CD14-positive monocyte (primary cell): ENCODE results near the gene SLC43A2. TPM values are rescaled to one million over a fixed set of nuclear protein-coding genes. Genes with fewer than 3 reads are reported as not detected.

ENCODE experiments used
- DNase-seq, 3 donors: peaks; one replicate each; pipeline ENCODE4 v3.0.0-alpha.2; 2011 to 2022
- H2AFZ ChIP-seq: 2 replicates; pipeline ENCODE4 v1.6.0; 2012; ENCODE audit warnings: mild to moderate bottlenecking, low read depth, low read length, inconsistent platforms; ENCODE audit not compliant: insufficient read depth, poor library complexity, severe bottlenecking
- H3K27ac ChIP-seq, 2 donors: 1 replicate in 1 of 2; 2 replicates in 1 of 2; pipeline ENCODE4 v1.5.1; 2012 to 2013; ENCODE audit warnings: low read length in 2 of 2, control low read depth in 1 of 2, inconsistent platforms in 1 of 2, low read depth in 1 of 2, mild to moderate bottlenecking in 1 of 2
- H3K27me3 ChIP-seq, 2 donors: one replicate each; pipeline versions ENCODE4 v1.6.0 to v1.6.1; 2011 to 2013; ENCODE audit warnings: low read length in 2 of 2; ENCODE audit not compliant: control insufficient read depth in 2 of 2, insufficient read depth in 2 of 2
- H3K36me3 ChIP-seq, 2 donors: replicated peaks in 1 of 2; 1 replicate in 1 of 2; 2 replicates in 1 of 2; pipeline versions ENCODE4 v1.5.1 to v1.6.1; 2012 to 2013; ENCODE audit warnings: low read length in 2 of 2, control low read depth in 1 of 2, inconsistent platforms in 1 of 2, mild to moderate bottlenecking in 1 of 2; ENCODE audit not compliant: insufficient read depth in 2 of 2, control insufficient read depth in 1 of 2
- H3K4me1 ChIP-seq, 2 donors: 1 replicate in 1 of 2; 2 replicates in 1 of 2; pipeline versions ENCODE4 v1.5.1 to v1.6.1; 2012 to 2013; ENCODE audit warnings: low read length in 2 of 2, control low read depth in 1 of 2, inconsistent platforms in 1 of 2, mild to moderate bottlenecking in 1 of 2, moderate library complexity in 1 of 2; ENCODE audit not compliant: insufficient read depth in 2 of 2, control insufficient read depth in 1 of 2
- H3K4me2 ChIP-seq: replicated peaks from 2 replicates; pipeline ENCODE3; 2012; ENCODE audit warnings: low read length, moderate library complexity, mild to moderate bottlenecking; ENCODE audit not compliant: poor library complexity, severe bottlenecking; ENCODE audit errors: extremely low read depth
- H3K4me3 ChIP-seq, 3 experiments: fragments of 200-600 bp in 1 of 3; sonication (generic) in 1 of 3; replicated peaks in 1 of 3; 1 replicate in 2 of 3; 2 replicates in 1 of 3; pipeline ENCODE4 v1.5.1; 2011 to 2013; ENCODE audit warnings: low read length in 3 of 3, mild to moderate bottlenecking in 3 of 3, control low read depth in 2 of 3, low read depth in 2 of 3, inconsistent platforms in 1 of 3, moderate library complexity in 1 of 3
- H3K79me2 ChIP-seq: 2 replicates; pipeline ENCODE4 v1.6.0; 2012; ENCODE audit warnings: mild to moderate bottlenecking, control low read depth, inconsistent platforms, low read length, moderate library complexity; ENCODE audit not compliant: insufficient read depth
- H3K9ac ChIP-seq: 2 replicates; pipeline ENCODE4 v1.6.0; 2017; ENCODE audit warnings: low read length, mild to moderate bottlenecking; ENCODE audit not compliant: insufficient read depth, poor library complexity, severe bottlenecking
- H3K9me3 ChIP-seq, 2 donors: replicated peaks in 1 of 2; 1 replicate in 1 of 2; 2 replicates in 1 of 2; pipeline versions ENCODE4 v1.5.1 to v1.6.1; 2012 to 2013; ENCODE audit warnings: low read length in 2 of 2, control low read depth in 1 of 2; ENCODE audit not compliant: control insufficient read depth in 1 of 2, insufficient read depth in 1 of 2
- H4K20me1 ChIP-seq: 2 replicates; pipeline ENCODE4 v1.6.0; 2012; ENCODE audit warnings: mild to moderate bottlenecking, low read length, control low read depth, moderate library complexity; ENCODE audit not compliant: insufficient read depth
- H3K27ac Mint-ChIP-seq, 7 donors: one replicate each; pipeline ENCODE4 v1.8.0; 2020; ENCODE audit warnings: mild to moderate bottlenecking in 7 of 7, mixed read lengths in 7 of 7, moderate library complexity in 6 of 7, inconsistent platforms in 2 of 7
- H3K27me3 Mint-ChIP-seq, 3 donors: one replicate each; pipeline ENCODE4 v1.8.0; 2021 to 2022; ENCODE audit warnings: low read depth in 3 of 3, mild to moderate bottlenecking in 3 of 3, mixed read lengths in 3 of 3, moderate library complexity in 3 of 3, inconsistent platforms in 1 of 3
- H3K36me3 Mint-ChIP-seq, 2 donors: one replicate each; pipeline ENCODE4 v1.8.0; 2020; ENCODE audit warnings: mixed read lengths in 2 of 2, inconsistent platforms in 1 of 2, mild to moderate bottlenecking in 1 of 2
- H3K4me1 Mint-ChIP-seq: one replicate; pipeline ENCODE4 v1.8.0; 2020; ENCODE audit warnings: mild to moderate bottlenecking, mixed read lengths
- H3K4me3 Mint-ChIP-seq, 2 donors: one replicate each; pipeline ENCODE4 v1.8.0; 2020; ENCODE audit warnings: mild to moderate bottlenecking in 2 of 2, mixed read lengths in 2 of 2, moderate library complexity in 1 of 2
- H3K9me3 Mint-ChIP-seq, 7 donors: one replicate each; pipeline ENCODE4 v1.8.0; 2020 to 2022; ENCODE audit warnings: mixed read lengths in 7 of 7, mild to moderate bottlenecking in 6 of 7, moderate library complexity in 6 of 7, inconsistent platforms in 2 of 7
- CTCF ChIP-seq: fragments of 200-600 bp; IDR thresholded peaks from one replicate; pipeline ENCODE4 v1.8.0; 2022; ENCODE audit warnings: antibody characterized with exemption, mild to moderate bottlenecking
- WGBS: methylation state at CpG from one replicate; pipeline ENCODE4 v1.1.5; 2013; ENCODE audit warnings: missing lambda C conversion rate; ENCODE audit not compliant: insufficient coverage; 5-methylcytosine and 5-hydroxymethylcytosine counted together
- intact Hi-C, 2 donors: fragments of 100-400 bp; cut with micrococcal nuclease; formaldehyde crosslinking; loops; one replicate each; pipeline versions ENCODE4 v1.15.0 to v1.15.1; 2023
- polyA plus RNA-seq, 3 donors: library from polyadenylated mRNA; depleted of rRNA in 1 of 3; unstranded in 2 of 3; stranded (reverse) in 1 of 3; fragments of 300-500 nt in 2 of 3; fragments of >200 nt in 1 of 3; fragmentation: Illumina TruSeq in 2 of 3; gene quantifications; 1 replicate in 2 of 3; 2 replicates in 1 of 3; pipeline ENCODE4 v1.2.3, GENCODE V29; 2012 to 2021

SLC43A2 gene
- polyA plus RNA-seq, 3 donors, result 115 to 151 (median 117) TPM

GRCh38 chr17:1557355-1558095, 71.1 kb downstream of the SLC43A2 start:
- peaks cover 61% of the 10 kb centered on the region for H3K4me1 Mint-ChIP-seq

More at GRCh38 chr17:1557355-1558095, 71.1 kb downstream of the SLC43A2 start:
- H3K9ac ChIP-seq, result no peak overlapping the region
- no peaks in the 10 kb centered on the region for H3K9me3 ChIP-seq
- peak overlapping the region in 1 of 2 donors; percentile 5 for H3K27ac ChIP-seq
- Mint-ChIP-seq H3K27me3 (peaks cover 4 to 5% (median 5%) of the 10 kb centered on the region in 3 donors), H3K9me3 (peaks cover 0 to 2% (median 0%) of the 10 kb centered on the region in 7 donors), H3K27ac (peak overlapping the region; percentile 23 to 99 (median 83)), H3K36me3 (peaks cover 48 to 64% of the 10 kb centered on the region in 2 donors), H3K4me3 (no peak overlapping the region)
- no peak overlapping the region for H3K4me3 ChIP-seq
- peaks cover 95% of the 10 kb centered on the region for H4K20me1 ChIP-seq
- TF ChIP-seq CTCF, result no peak
- no peaks in the 10 kb centered on the region for H3K27me3 ChIP-seq
- H3K79me2 ChIP-seq, result peaks cover 76% of the 10 kb centered on the region
- DNase-seq, result no peak
- intact Hi-C loops, result no loop called here
- no peak overlapping the region for H2AFZ ChIP-seq
- H3K4me2 ChIP-seq, result no peak overlapping the region
- peaks cover 17 to 32% of the 10 kb centered on the region in 2 donors for H3K36me3 ChIP-seq
- peaks cover 36 to 49% of the 10 kb centered on the region in 2 donors for H3K4me1 ChIP-seq
- 53% methylated on average over 14 of the region's 22 CpGs for WGBS
